HepG2 (cell line): ENCODE results near the gene SIK3. TPM values are rescaled to one million over a fixed set of nuclear protein-coding genes. Genes with fewer than 3 reads are reported as not detected.

Experiments
- ATAC-seq: fragments of 200-7000 bp; cut with Tn5 transposase; 3 replicates; pipeline ENCODE4 v1.9.1; 2020; ENCODE audit warnings: mild to moderate bottlenecking, moderate library complexity
- BruUV-seq: library from RNA; stranded (reverse); fragments of 400-500 nt; replicated peaks from 2 replicates; lab custom pipeline; 2021; lab: Mats Ljungman, UMichigan
- CTCF ChIA-PET: fragments of 300-600 bp; formaldehyde crosslinking; extraction: SDS; loops from one replicate; lab custom pipeline; 2021; ENCODE audit warnings: low total read pairs, inconsistent platforms, low intra/inter-chr PET ratio; lab: Yijun Ruan, JAX
- POLR2A ChIA-PET: fragments of 350-600 bp; sonication (Branson Sonifier 250); formaldehyde crosslinking; loops from one replicate; lab custom pipeline; 2020; ENCODE audit warnings: antibody characterized with exemption, inconsistent platforms; lab: Yijun Ruan, JAX
- DNase-seq: peaks from one replicate; pipeline ENCODE4 v3.0.0-alpha.2; 2015; ENCODE audit warnings: low spot score
- FAIRE-seq: peaks from 3 replicates; lab custom pipeline; 2011; peaks lifted over from hg19 to GRCh38; lab: Jason Lieb, UNC
- H2AFZ ChIP-seq: one replicate; pipeline ENCODE4 v1.6.1; 2011; ENCODE audit warnings: low read length, inconsistent platforms
- H3K27ac ChIP-seq: fragments of 300-600 bp; 3 replicates; pipeline ENCODE4 v1.8.0; 2011; ENCODE audit warnings: mixed run types, mild to moderate bottlenecking, mixed read lengths, low read length, inconsistent platforms; ENCODE audit not compliant: insufficient read depth; ENCODE audit errors: extremely low read length
- H3K27me3 ChIP-seq, 2 experiments: fragments of 200-600 bp in 1 of 2; 2 replicates in 1 of 2; 3 replicates in 1 of 2; pipeline versions ENCODE4 v1.6.0 to v1.8.0; 2011; ENCODE audit warnings: low read length in 2 of 2, mild to moderate bottlenecking in 2 of 2, moderate library complexity in 2 of 2, inconsistent platforms in 1 of 2; ENCODE audit not compliant: insufficient read depth in 2 of 2, control insufficient read depth in 1 of 2
- H3K36me3 ChIP-seq, 2 experiments: fragments of 200-600 bp in 1 of 2; replicated peaks in 1 of 2; 2 replicates in 1 of 2; 3 replicates in 1 of 2; pipeline versions ENCODE4 v1.5.1 to v1.8.0; 2011; ENCODE audit warnings: low read length in 2 of 2, inconsistent platforms in 1 of 2; ENCODE audit not compliant: insufficient read depth in 2 of 2, control insufficient read depth in 1 of 2
- H3K4me1 ChIP-seq: 2 replicates; pipeline ENCODE4 v1.5.1; 2012; ENCODE audit warnings: low read length, inconsistent platforms; ENCODE audit not compliant: insufficient read depth
- H3K4me2 ChIP-seq: 2 replicates; pipeline ENCODE4 v1.6.0; 2011; ENCODE audit warnings: low read depth, low read length, inconsistent platforms
- H3K4me3 ChIP-seq, 3 experiments: fragments of 200-600 bp in 1 of 3; sonication (generic), shearing (Covaris generic) in 1 of 3; replicated peaks in 1 of 3; 2 replicates each; pipeline ENCODE4 v1.5.1; 2011 to 2016; ENCODE audit warnings: low read length in 3 of 3, inconsistent platforms in 2 of 3, low read depth in 2 of 3, mild to moderate bottlenecking in 2 of 3, control low read depth in 1 of 3, mixed read lengths in 1 of 3; ENCODE audit not compliant: insufficient read depth in 1 of 3
- H3K79me2 ChIP-seq: one replicate; pipeline ENCODE4 v1.6.1; 2011; ENCODE audit warnings: low read length, inconsistent platforms; ENCODE audit not compliant: insufficient read depth
- H3K9ac ChIP-seq: 2 replicates; pipeline ENCODE4 v1.6.0; 2011; ENCODE audit warnings: mild to moderate bottlenecking, low read depth, low read length, inconsistent platforms; ENCODE audit not compliant: insufficient read depth
- H3K9me3 ChIP-seq: 2 replicates; pipeline ENCODE4 v1.5.1; 2012; ENCODE audit warnings: mild to moderate bottlenecking, low read length
- H4K20me1 ChIP-seq: 2 replicates; pipeline ENCODE4 v1.6.0; 2011; ENCODE audit warnings: inconsistent platforms, mild to moderate bottlenecking, low read length, moderate library complexity; ENCODE audit not compliant: insufficient read depth
- ARID4A ChIP-seq: sonication (generic); formaldehyde crosslinking; IDR thresholded peaks from 2 replicates; pipeline ENCODE4 v1.5.0; 2020; ENCODE audit warnings: mild to moderate bottlenecking, missing genetic modification reagents, borderline replicate concordance
- CENPBD1 ChIP-seq: sonication (generic); formaldehyde crosslinking; IDR thresholded peaks from 2 replicates; pipeline ENCODE4 v1.8.0; 2022; ENCODE audit warnings: missing genetic modification reagents, low read depth, mild to moderate bottlenecking, borderline replicate concordance
- GATAD1 ChIP-seq: IDR thresholded peaks from 2 replicates; pipeline ENCODE4 v1.6.1; 2016; ENCODE audit warnings: missing genetic modification reagents, missing compliant biosample characterization
- HNF4A ChIP-seq: sonication (generic); formaldehyde crosslinking; IDR thresholded peaks from 2 replicates; pipeline ENCODE4 v1.4.0; 2020; ENCODE audit warnings: missing genetic modification reagents
- NCOR1 ChIP-seq: fragments of 200-600 bp; sonication (generic); IDR thresholded peaks from 2 replicates; pipeline ENCODE4 v1.7.0; 2017; ENCODE audit warnings: antibody characterized with exemption, low read length, borderline replicate concordance
- NR3C1 ChIP-seq: sonication (generic); formaldehyde crosslinking; IDR thresholded peaks from 2 replicates; pipeline ENCODE4 v1.4.0; 2020; ENCODE audit warnings: missing genetic modification reagents
- POLR2AphosphoS2 ChIP-seq: IDR thresholded peaks from 2 replicates; pipeline ENCODE4 v1.6.1; 2011; ENCODE audit warnings: low read depth, low read length, improper control_type of control experiment
- ZSCAN21 ChIP-seq: sonication (generic); formaldehyde crosslinking; IDR thresholded peaks from 2 replicates; pipeline ENCODE4 v1.8.0; 2022; ENCODE audit warnings: mild to moderate bottlenecking, missing genetic modification reagents, moderate library complexity, borderline replicate concordance
- WGBS: methylation state at CpG from one replicate; pipeline ENCODE4 v1.1.6; 2017; ENCODE audit warnings: low lambda C conversion rate; 5-methylcytosine and 5-hydroxymethylcytosine counted together
- in situ Hi-C: cut with HindIII; loops from 2 replicates; pipeline ENCODE4 v1.10.0; 2017; ENCODE audit warnings: low pct_unique_long_range_greater_than_20kb; ENCODE audit not compliant: extremely low pct_ligation_motif_present
- intact Hi-C: fragments of 100-400 bp; cut with micrococcal nuclease; formaldehyde crosslinking; loops from one replicate; pipeline ENCODE4 v1.10.0; 2022; ENCODE audit not compliant: unreplicated experiment
- polyA plus RNA-seq, 8 experiments: library from polyadenylated mRNA; depleted of rRNA in 3 of 8; stranded (reverse) in 7 of 8; unstranded in 1 of 8; fragments of >200 nt; fragmentation: Illumina TruSeq in 4 of 8; extraction: Trizol in 4 of 8; gene quantifications; 2 replicates each; pipeline versions ENCODE4 v1.2.1 to v1.2.3, GENCODE V29; 2011 to 2016; ENCODE audit warnings: low read depth in 4 of 8, missing spikeins in 1 of 8, mixed read lengths in 1 of 8; ENCODE audit not compliant: insufficient read depth in 1 of 8
- total RNA-seq, 5 experiments: library from RNA; depleted of rRNA; stranded (reverse); fragments of >200 nt; fragmentation: Illumina TruSeq; extraction: Trizol; gene quantifications; 2 replicates each; pipeline ENCODE4 v1.2.3, GENCODE V29; 2016; ENCODE audit warnings: low read depth in 1 of 5
- TF ChIP-seq, protein P1 (sequence below): IDR thresholded peaks from 2 replicates; pipeline ENCODE4 v1.6.1; 2016; ENCODE audit warnings: mild to moderate bottlenecking, missing biosample characterization, missing genetic modification reagents
- TF ChIP-seq, protein P2 (sequence below): sonication (generic); formaldehyde crosslinking; IDR thresholded peaks from 2 replicates; pipeline ENCODE4 v1.5.0; 2020; ENCODE audit warnings: missing genetic modification reagents, mild to moderate bottlenecking, borderline replicate concordance

Gene SIK3
- total and polyA plus RNA-seq, 2 of the 13 experiments (the other 11 are each of a cell fraction or from before 2014, with no cell fraction given), result 5.7 to 9.8 TPM

DNA sequence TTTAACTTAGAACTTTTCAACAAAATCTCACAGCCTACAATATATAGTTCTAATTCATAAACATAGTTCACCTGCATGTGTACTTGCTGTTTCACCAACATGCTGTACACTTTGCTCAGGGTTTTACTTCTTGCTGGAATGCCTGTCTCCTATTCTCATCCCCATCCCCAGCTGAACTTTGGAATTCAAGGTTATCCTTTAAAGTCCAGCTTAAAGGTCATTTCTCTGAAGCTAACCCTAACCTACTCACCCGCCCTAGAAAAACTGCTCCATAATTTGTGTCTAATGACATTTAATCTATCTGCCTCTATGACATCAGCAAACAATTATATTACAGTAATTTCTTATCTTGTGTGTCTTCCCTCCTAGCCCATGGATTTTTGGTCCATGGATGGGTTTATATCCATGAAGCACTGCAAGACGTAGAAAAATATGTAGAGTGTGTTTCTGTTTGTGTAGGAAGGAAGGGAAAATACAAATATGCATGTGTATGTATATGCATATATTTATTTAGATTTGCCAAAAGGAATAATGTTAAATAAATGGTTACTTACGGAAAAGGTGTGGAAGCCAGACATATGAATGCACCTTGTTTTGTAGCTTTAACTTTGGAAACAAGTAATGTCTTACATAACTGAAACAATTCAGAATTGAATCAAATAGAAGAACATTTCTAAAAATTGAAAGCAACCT, 161.3 kb downstream of the SIK3 start:
- no peaks in the 10 kb centered on the region for H3K79me2 ChIP-seq
- 91% methylated on average over 3 of the region's 3 CpGs for WGBS
- ATAC-seq, result no peak
- no peaks in the 10 kb centered on the region for H3K27me3 ChIP-seq
- ChIA-PET POLR2A (no interaction called here), CTCF (no interaction called here)
- no peak overlapping the region for H3K9ac ChIP-seq
- H3K27ac ChIP-seq, result no peak overlapping the region
- no peak for FAIRE-seq
- no peak overlapping the region for H3K4me3 ChIP-seq
- no TSS peak for BruUV-seq
- peaks cover 15% of the 10 kb centered on the region for H3K4me1 ChIP-seq
- 0 out of 5 replicates have a peak, but pooled peaks cover 0 to 3% of the 10 kb centered on the region in 2 experiments for H3K36me3 ChIP-seq
- H3K4me2 ChIP-seq, result no peak overlapping the region
- H2AFZ ChIP-seq, result no peak overlapping the region
- in situ Hi-C loops, result no loop called here
- no peaks in the 10 kb centered on the region for H3K9me3 ChIP-seq
- H4K20me1 ChIP-seq, result no peaks in the 10 kb centered on the region
- TF ChIP-seq, protein P1, sequence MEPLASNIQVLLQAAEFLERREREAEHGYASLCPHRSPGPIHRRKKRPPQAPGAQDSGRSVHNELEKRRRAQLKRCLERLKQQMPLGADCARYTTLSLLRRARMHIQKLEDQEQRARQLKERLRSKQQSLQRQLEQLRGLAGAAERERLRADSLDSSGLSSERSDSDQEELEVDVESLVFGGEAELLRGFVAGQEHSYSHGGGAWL, result no peak
- TF ChIP-seq NCOR1, result peak; percentile 69; the same call in 1 of the 2 replicates
- no peak for TF ChIP-seq NR3C1 (CRISPR knock-in tag)
- TF ChIP-seq POLR2AphosphoS2, result no peak
- no peak for TF ChIP-seq ARID4A (CRISPR knock-in tag)
- TF ChIP-seq HNF4A (CRISPR knock-in tag), result peak; percentile 41
- no peak for TF ChIP-seq ZSCAN21 (CRISPR knock-in tag)
- TF ChIP-seq GATAD1 (CRISPR knock-in tag), result no peak
- TF ChIP-seq, protein P2, sequence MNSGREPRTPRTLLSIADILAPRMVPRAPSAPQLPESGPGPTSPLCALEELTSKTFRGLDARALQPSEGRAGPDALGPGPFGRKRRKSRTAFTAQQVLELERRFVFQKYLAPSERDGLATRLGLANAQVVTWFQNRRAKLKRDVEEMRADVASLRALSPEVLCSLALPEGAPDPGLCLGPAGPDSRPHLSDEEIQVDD (CRISPR knock-in tag), result no peak
- no peak for TF ChIP-seq CENPBD1 (CRISPR knock-in tag)
- intact Hi-C loops, result no loop called here
- no peak for DNase-seq
